Measurements from ENCODE around the gene STPG3.

DNA sequence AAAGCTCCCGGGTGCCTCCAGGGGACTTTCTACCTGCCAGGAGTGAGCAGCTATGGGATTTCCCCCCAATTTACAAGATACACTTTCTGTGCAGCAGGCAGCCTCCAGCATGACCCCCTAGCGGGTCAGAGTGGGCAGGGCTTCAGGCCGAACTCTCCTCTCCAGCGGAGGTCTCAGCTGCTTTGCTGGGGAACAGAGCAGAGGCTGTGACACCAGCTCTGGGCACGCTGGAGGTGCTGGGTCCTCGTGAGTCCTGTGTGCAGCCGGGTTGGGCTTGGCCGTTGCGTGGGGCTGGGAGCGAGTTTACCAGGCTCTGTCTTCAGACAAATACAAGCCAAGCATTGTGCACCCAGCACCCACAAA lies 48.1 kb downstream of the STPG3 start:
- TF ChIP-seq EZH2 (IDR thresholded peaks at IDR 0.05; ENCODE audit: low read depth, unreplicated experiment) (no peak), EZH2phosphoT487 (IDR thresholded peaks at IDR 0.05; ENCODE audit: unreplicated experiment) (no peak)
- TF ChIP-seq, protein P1, sequence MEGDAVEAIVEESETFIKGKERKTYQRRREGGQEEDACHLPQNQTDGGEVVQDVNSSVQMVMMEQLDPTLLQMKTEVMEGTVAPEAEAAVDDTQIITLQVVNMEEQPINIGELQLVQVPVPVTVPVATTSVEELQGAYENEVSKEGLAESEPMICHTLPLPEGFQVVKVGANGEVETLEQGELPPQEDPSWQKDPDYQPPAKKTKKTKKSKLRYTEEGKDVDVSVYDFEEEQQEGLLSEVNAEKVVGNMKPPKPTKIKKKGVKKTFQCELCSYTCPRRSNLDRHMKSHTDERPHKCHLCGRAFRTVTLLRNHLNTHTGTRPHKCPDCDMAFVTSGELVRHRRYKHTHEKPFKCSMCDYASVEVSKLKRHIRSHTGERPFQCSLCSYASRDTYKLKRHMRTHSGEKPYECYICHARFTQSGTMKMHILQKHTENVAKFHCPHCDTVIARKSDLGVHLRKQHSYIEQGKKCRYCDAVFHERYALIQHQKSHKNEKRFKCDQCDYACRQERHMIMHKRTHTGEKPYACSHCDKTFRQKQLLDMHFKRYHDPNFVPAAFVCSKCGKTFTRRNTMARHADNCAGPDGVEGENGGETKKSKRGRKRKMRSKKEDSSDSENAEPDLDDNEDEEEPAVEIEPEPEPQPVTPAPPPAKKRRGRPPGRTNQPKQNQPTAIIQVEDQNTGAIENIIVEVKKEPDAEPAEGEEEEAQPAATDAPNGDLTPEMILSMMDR (conservative IDR thresholded peaks at IDR 0.05; ENCODE audit: low read depth in 2 of 2): no peak

Measured in GM23338 (cell line).